NT2/D1 (cell line): ENCODE measurements around the gene SMIM22.

Experiments
- DNase-seq: peaks from one replicate; pipeline ENCODE4 v3.0.0-alpha.2; 2011; ENCODE audit warnings: low read depth, low spot score
- H3K27me3 ChIP-seq: 2 replicates; pipeline ENCODE4 v1.6.0; 2011; ENCODE audit warnings: mild to moderate bottlenecking; ENCODE audit not compliant: insufficient read length, insufficient read depth
- H3K36me3 ChIP-seq: 2 replicates; pipeline ENCODE4 v1.6.1; 2011; ENCODE audit warnings: mild to moderate bottlenecking, low read length, mixed read lengths; ENCODE audit not compliant: insufficient read depth, insufficient read length
- H3K4me1 ChIP-seq: 2 replicates; pipeline ENCODE4 v1.5.1; 2011; ENCODE audit not compliant: insufficient read depth, insufficient read length
- H3K4me3 ChIP-seq: 2 replicates; pipeline ENCODE4 v1.5.1; 2011; ENCODE audit warnings: low read depth; ENCODE audit not compliant: insufficient read length
- H3K9ac ChIP-seq: 2 replicates; pipeline ENCODE4 v1.6.0; 2011; ENCODE audit warnings: low read depth; ENCODE audit not compliant: insufficient read length
- H3K9me3 ChIP-seq: 2 replicates; pipeline ENCODE4 v1.5.1; 2011; ENCODE audit warnings: mild to moderate bottlenecking, low read length; ENCODE audit not compliant: insufficient read depth
- SUZ12 ChIP-seq: IDR thresholded peaks from 2 replicates; pipeline ENCODE4 v1.6.1; 2011; ENCODE audit not compliant: insufficient read length, insufficient read depth; ENCODE audit errors: extremely low read depth
- YY1 ChIP-seq: IDR thresholded peaks from 2 replicates; pipeline ENCODE4 v1.6.1; 2011; ENCODE audit not compliant: insufficient read length, insufficient read depth
- ZNF274 ChIP-seq: IDR thresholded peaks from 2 replicates; pipeline ENCODE4 v1.6.1; 2011; ENCODE audit warnings: mild to moderate bottlenecking, low read depth, low read length

The SMIM22 gene

GRCh38 chr16:4795181-4795827 lies at the start of gene SMIM22:
Gene SMIM22 (plus strand): TSS chr16:4795369. CDS start chr16:4795735, 366 bp downstream.
- DNase-seq = no peak
- no peaks in the 10 kb centered on the region for H3K27me3 ChIP-seq
- peaks cover 12% of the 10 kb centered on the region for H3K4me1 ChIP-seq
- H3K9ac ChIP-seq = no peak within 1 kb of the TSS
- H3K4me3 ChIP-seq = no peak within 1 kb of the TSS
- peaks cover 39% of the 10 kb centered on the region for H3K36me3 ChIP-seq
- TF ChIP-seq ZNF274 (no peak), SUZ12 (no peak), YY1 (no peak)
- H3K9me3 ChIP-seq = no peaks in the 10 kb centered on the region

- no peak for DNase-seq
- Histone ChIP-seq H3K9me3 (no peaks in the 10 kb centered on the region), H3K27me3 (no peaks in the 10 kb centered on the region), H3K4me1 (peaks cover 6% of the 10 kb centered on the region), H3K36me3 (peaks cover 25% of the 10 kb centered on the region), H3K4me3 (no peak overlapping the region), H3K9ac (no peak overlapping the region)
- TF ChIP-seq ZNF274 (no peak), SUZ12 (no peak)
Measured at GRCh38 chr16:4746215-4746614, 49.0 kb upstream of the SMIM22 start.

GRCh38 chr16:4746991-4747574 lies 48.1 kb upstream of the SMIM22 start:
- Histone ChIP-seq H3K9ac (no peak overlapping the region), H3K36me3 (peaks cover 34% of the 10 kb centered on the region), H3K27me3 (no peaks in the 10 kb centered on the region), H3K4me1 (peaks cover 6% of the 10 kb centered on the region), H3K4me3 (no peak overlapping the region), H3K9me3 (no peaks in the 10 kb centered on the region)
- no peak for DNase-seq
- TF ChIP-seq YY1 = no peak

- Histone ChIP-seq H3K36me3 (peaks cover 44% of the 10 kb centered on the region), H3K9ac (no peak overlapping the region), H3K27me3 (no peaks in the 10 kb centered on the region), H3K4me3 (no peak overlapping the region), H3K9me3 (no peaks in the 10 kb centered on the region), H3K4me1 (peaks cover 6% of the 10 kb centered on the region)
- no peak for DNase-seq
- no peak for TF ChIP-seq ZNF274
- no peak for TF ChIP-seq YY1
- no peak for TF ChIP-seq SUZ12
Measured at GRCh38 chr16:4747906-4748681, 47.1 kb upstream of the SMIM22 start.

- H3K27me3 ChIP-seq = no peaks in the 10 kb centered on the region
- H3K4me1 ChIP-seq = peaks cover 6% of the 10 kb centered on the region
- no peak overlapping the region for H3K9ac ChIP-seq
- DNase-seq = no peak
- H3K9me3 ChIP-seq = no peaks in the 10 kb centered on the region
- H3K36me3 ChIP-seq = peaks cover 51% of the 10 kb centered on the region
- H3K4me3 ChIP-seq = no peak overlapping the region
- TF ChIP-seq SUZ12 = no peak
- no peak for TF ChIP-seq YY1
- TF ChIP-seq ZNF274 = no peak
Measured at GRCh38 chr16:4748682-4749411, 46.3 kb upstream of the SMIM22 start.

GRCh38 chr16:4749700-4750257 lies 45.4 kb upstream of the SMIM22 start:
- Histone ChIP-seq H3K36me3 (peaks cover 56% of the 10 kb centered on the region), H3K4me1 (peaks cover 3% of the 10 kb centered on the region), H3K9ac (no peak overlapping the region), H3K9me3 (peaks cover under 1% of the 10 kb centered on the region; the same call in 1 of the 2 replicates), H3K27me3 (no peaks in the 10 kb centered on the region), H3K4me3 (no peak overlapping the region)
- DNase-seq = no peak
- TF ChIP-seq SUZ12 (no peak), ZNF274 (no peak), YY1 (no peak)

GRCh38 chr16:4750896-4751295 lies 44.3 kb upstream of the SMIM22 start:
- peaks cover 66% of the 10 kb centered on the region for H3K36me3 ChIP-seq
- H3K4me1 ChIP-seq = no peaks in the 10 kb centered on the region
- DNase-seq = no peak
- H3K9me3 ChIP-seq = peaks cover 6% of the 10 kb centered on the region; the same call in 1 of the 2 replicates
- no peaks in the 10 kb centered on the region for H3K27me3 ChIP-seq
- TF ChIP-seq SUZ12 = no peak
- TF ChIP-seq YY1 = no peak
- no peak for TF ChIP-seq ZNF274
- no peak overlapping the region for H3K9ac ChIP-seq
- H3K4me3 ChIP-seq = no peak overlapping the region
